ENCODE data around the gene LY6G5C. TPM values are rescaled to one million over a fixed set of nuclear protein-coding genes. Genes with fewer than 3 reads are reported as not detected.

LY6G5C gene
- polyA plus RNA-seq, 1 donor (not counting 4 experiments of a cell fraction or from before 2014, with no cell fraction given), result 0.58 TPM

GRCh38 chr6:31633447-31633846, 47.4 kb downstream of the LY6G5C start:
- no peak overlapping the region for H2AFZ ChIP-seq (ENCODE audit: control insufficient read depth, low read length)
- dilution Hi-C loops (cut with MboI; ENCODE audit: extremely low pct_ligation_motif_present, low sequenced_read_pairs), result no loop called here
- H3K9ac ChIP-seq (ENCODE audit: control insufficient read depth, extremely low read depth, insufficient read depth, low read length), result no peak overlapping the region
- no peaks in the 10 kb centered on the region for H3K4me1 ChIP-seq (ENCODE audit: control insufficient read depth, extremely low read depth, insufficient read depth, low read length)
- H3K27ac ChIP-seq (ENCODE audit: control insufficient read depth, insufficient read depth, low read length), result no peak overlapping the region
- H3K4me2 ChIP-seq (ENCODE audit: control insufficient read depth, extremely low read depth, insufficient read depth, low read depth, low read length), result no peak overlapping the region
- no peak for FAIRE-seq
- no peaks in the 10 kb centered on the region for H3K9me1 ChIP-seq (ENCODE audit: control insufficient read depth, extremely low read depth, insufficient read depth, low read length)
- no peak for DNase-seq (ENCODE audit: low read depth, low spot score)
- no peak overlapping the region for H3K4me3 ChIP-seq (ENCODE audit: control insufficient read depth in 2 of 3, extremely low read depth in 1 of 3, insufficient read depth in 2 of 3, low read depth in 1 of 3, low read length in 3 of 3)
- peaks cover 7% of the 10 kb centered on the region for H4K20me1 ChIP-seq (ENCODE audit: control insufficient read depth, extremely low read depth, insufficient read depth, low read length)
- no peaks in the 10 kb centered on the region for H3K27me3 ChIP-seq (ENCODE audit: control insufficient read depth, extremely low read depth, insufficient read depth, low read length)
- no peaks in the 10 kb centered on the region for H3K9me3 ChIP-seq (ENCODE audit: control insufficient read depth, low read depth, low read length)
- peaks cover 33% of the 10 kb centered on the region for H3K79me2 ChIP-seq (ENCODE audit: control insufficient read depth, insufficient read depth, low read length)
- peaks cover 74 to 81% of the 10 kb centered on the region in 2 experiments for H3K36me3 ChIP-seq (ENCODE audit: control insufficient read depth in 2 of 2, extremely low read depth in 1 of 2, insufficient read depth in 2 of 2, low read length in 2 of 2)
- TF ChIP-seq EZH2 (IDR thresholded peaks at IDR 0.05; ENCODE audit: low read length) (no peak), CTCF (optimal IDR thresholded peaks at IDR 0.05 in 1 of 3, IDR thresholded peaks at IDR 0.05 in 1 of 3, conservative IDR thresholded peaks at IDR 0.05 in 1 of 3; ENCODE audit: extremely low read depth in 1 of 3, insufficient read depth in 2 of 3, low read length in 3 of 3) (no peak)

- H3K36me3 ChIP-seq (ENCODE audit: control insufficient read depth in 2 of 2, extremely low read depth in 1 of 2, insufficient read depth in 2 of 2, low read length in 2 of 2), result peaks cover 79 to 88% of the 10 kb centered on the region in 2 experiments
- dilution Hi-C loops (cut with MboI; ENCODE audit: extremely low pct_ligation_motif_present, low sequenced_read_pairs), result no loop called here
Observed at GRCh38 chr6:31632279-31632946, 48.5 kb downstream of the LY6G5C start.

More at GRCh38 chr6:31632279-31632946, 48.5 kb downstream of the LY6G5C start:
- Histone ChIP-seq H3K27me3 (ENCODE audit: control insufficient read depth, extremely low read depth, insufficient read depth, low read length) (no peaks in the 10 kb centered on the region), H3K4me3 (ENCODE audit: control insufficient read depth in 2 of 3, extremely low read depth in 1 of 3, insufficient read depth in 2 of 3, low read depth in 1 of 3, low read length in 3 of 3) (no peak overlapping the region), H3K4me1 (ENCODE audit: control insufficient read depth, extremely low read depth, insufficient read depth, low read length) (no peaks in the 10 kb centered on the region), H2AFZ (ENCODE audit: control insufficient read depth, low read length) (no peak overlapping the region), H3K9me1 (ENCODE audit: control insufficient read depth, extremely low read depth, insufficient read depth, low read length) (no peaks in the 10 kb centered on the region), H3K9me3 (ENCODE audit: control insufficient read depth, low read depth, low read length) (no peaks in the 10 kb centered on the region), H3K4me2 (ENCODE audit: control insufficient read depth, extremely low read depth, insufficient read depth, low read depth, low read length) (no peak overlapping the region), H3K27ac (ENCODE audit: control insufficient read depth, insufficient read depth, low read length) (no peak overlapping the region), H3K79me2 (ENCODE audit: control insufficient read depth, insufficient read depth, low read length) (peaks cover 40% of the 10 kb centered on the region), H4K20me1 (ENCODE audit: control insufficient read depth, extremely low read depth, insufficient read depth, low read length) (peaks cover 11% of the 10 kb centered on the region), H3K9ac (ENCODE audit: control insufficient read depth, extremely low read depth, insufficient read depth, low read length) (no peak overlapping the region)
- TF ChIP-seq EZH2 (IDR thresholded peaks at IDR 0.05; ENCODE audit: low read length), result no peak
- FAIRE-seq, result no peak
- DNase-seq (ENCODE audit: low read depth, low spot score), result no peak

Measured in keratinocyte (primary cell).